Chondrocyte (in vitro differentiated cells): ENCODE measurements around the gene PARP15. TPM values are rescaled to one million over a fixed set of nuclear protein-coding genes. Genes with fewer than 3 reads are reported as not detected.

ENCODE experiments used
- DNase-seq: peaks from one replicate; pipeline ENCODE4 v3.0.0; 2021; ENCODE audit warnings: mixed read lengths, low spot score
- H3K27ac Mint-ChIP-seq: one replicate; pipeline ENCODE4 v1.8.0; 2021; ENCODE audit warnings: mild to moderate bottlenecking, moderate library complexity, mixed read lengths; ENCODE audit not compliant: unreplicated experiment
- H3K27me3 Mint-ChIP-seq: 2 replicates; pipeline ENCODE4 v1.8.0; 2021; ENCODE audit warnings: low read depth, mixed read lengths
- H3K36me3 Mint-ChIP-seq: 2 replicates; pipeline ENCODE4 v1.8.0; 2021; ENCODE audit warnings: low read depth, mixed read lengths
- H3K4me1 Mint-ChIP-seq: 2 replicates; pipeline ENCODE4 v1.8.0; 2021; ENCODE audit warnings: low read depth, mild to moderate bottlenecking, mixed read lengths
- H3K4me3 Mint-ChIP-seq: one replicate; pipeline ENCODE4 v1.8.0; 2021; ENCODE audit warnings: mild to moderate bottlenecking, moderate library complexity, mixed read lengths; ENCODE audit not compliant: unreplicated experiment
- H3K9me3 Mint-ChIP-seq: 2 replicates; pipeline ENCODE4 v1.8.0; 2021; ENCODE audit warnings: low read depth, mixed read lengths
- CTCF ChIP-seq: fragments of 200-600 bp; sonication (generic); IDR thresholded peaks from 2 replicates; pipeline ENCODE4 v1.5.0; 2021; ENCODE audit warnings: antibody characterized with exemption, mild to moderate bottlenecking, moderate library complexity
- total RNA-seq: library from RNA; stranded (reverse); gene quantifications from 3 replicates; pipeline ENCODE4 v1.2.1, GENCODE V29; 2021

PARP15 gene
- total RNA-seq, 1 donor from 2014 or later: not detected

GRCh38 chr3:122553171-122553570 lies 24.3 kb upstream of the PARP15 start:
- Mint-ChIP-seq H3K4me1 (no peaks in the 10 kb centered on the region), H3K9me3 (no peaks in the 10 kb centered on the region), H3K27ac (no peak overlapping the region), H3K36me3 (peaks cover 28% of the 10 kb centered on the region), H3K27me3 (no peaks in the 10 kb centered on the region), H3K4me3 (no peak overlapping the region)
- no peak for DNase-seq
- TF ChIP-seq CTCF: no peak

- Mint-ChIP-seq H3K4me1 (peaks cover under 1% of the 10 kb centered on the region), H3K27me3 (no peaks in the 10 kb centered on the region), H3K36me3 (peaks cover 30% of the 10 kb centered on the region), H3K4me3 (no peak overlapping the region), H3K27ac (no peak overlapping the region), H3K9me3 (no peaks in the 10 kb centered on the region)
- TF ChIP-seq CTCF: no peak
- DNase-seq: no peak
Measured at GRCh38 chr3:122555275-122556071, 22.0 kb upstream of the PARP15 start.

- no peak overlapping the region for H3K27ac Mint-ChIP-seq
- no peak overlapping the region for H3K4me3 Mint-ChIP-seq
- H3K36me3 Mint-ChIP-seq: peaks cover 23% of the 10 kb centered on the region
- no peaks in the 10 kb centered on the region for H3K9me3 Mint-ChIP-seq
- H3K4me1 Mint-ChIP-seq: peaks cover 5% of the 10 kb centered on the region
- no peak for TF ChIP-seq CTCF
- no peak for DNase-seq
- H3K27me3 Mint-ChIP-seq: no peaks in the 10 kb centered on the region
Measured at GRCh38 chr3:122557356-122557755, 20.1 kb upstream of the PARP15 start.

GRCh38 chr3:122558605-122559004 lies 18.8 kb upstream of the PARP15 start:
- H3K27me3 Mint-ChIP-seq: no peaks in the 10 kb centered on the region
- no peak for DNase-seq
- peaks cover 12% of the 10 kb centered on the region for H3K4me1 Mint-ChIP-seq
- H3K36me3 Mint-ChIP-seq: peaks cover 20% of the 10 kb centered on the region
- no peak overlapping the region for H3K27ac Mint-ChIP-seq
- H3K4me3 Mint-ChIP-seq: no peak overlapping the region
- no peak for TF ChIP-seq CTCF
- H3K9me3 Mint-ChIP-seq: no peaks in the 10 kb centered on the region

GRCh38 chr3:122559906-122560305 lies 17.5 kb upstream of the PARP15 start:
- H3K9me3 Mint-ChIP-seq: no peaks in the 10 kb centered on the region
- no peak overlapping the region for H3K27ac Mint-ChIP-seq
- peaks cover 15% of the 10 kb centered on the region for H3K36me3 Mint-ChIP-seq
- no peak overlapping the region for H3K4me3 Mint-ChIP-seq
- no peaks in the 10 kb centered on the region for H3K27me3 Mint-ChIP-seq
- DNase-seq: no peak
- no peak for TF ChIP-seq CTCF
- H3K4me1 Mint-ChIP-seq: peaks cover 21% of the 10 kb centered on the region
